Measurements from ENCODE around the gene KRTCAP3. TPM values are rescaled to one million over a fixed set of nuclear protein-coding genes. Genes with fewer than 3 reads are reported as not detected.
A peak's percentile ranks its signal among the peaks of the same experiment; 100 is the strongest.

The KRTCAP3 gene
- total RNA-seq, 1 experiment from 2014 or later = 0.34 TPM

DNA sequence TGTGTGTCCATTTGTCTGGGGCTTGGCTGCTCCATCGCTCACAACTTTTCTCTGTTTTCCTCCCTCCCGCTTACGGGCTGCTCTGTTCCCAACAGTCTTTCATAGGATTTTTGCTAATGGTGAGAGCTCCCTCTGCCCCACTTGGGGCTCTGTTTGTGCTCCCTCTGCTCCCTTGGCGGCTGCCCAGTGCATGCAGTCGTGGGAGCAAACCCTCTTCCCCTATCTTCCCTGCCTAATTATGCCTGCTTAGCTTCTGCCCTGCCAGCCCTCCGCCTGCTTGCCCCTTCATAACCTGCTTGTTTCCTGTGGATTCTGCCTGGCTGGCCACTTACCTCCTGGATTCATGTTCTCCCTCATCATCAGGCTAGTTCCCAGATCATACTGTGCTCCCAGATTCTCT is 6.6 kb upstream of the KRTCAP3 start:
- no peak for DNase-seq (ENCODE audit: low read depth)

DNA sequence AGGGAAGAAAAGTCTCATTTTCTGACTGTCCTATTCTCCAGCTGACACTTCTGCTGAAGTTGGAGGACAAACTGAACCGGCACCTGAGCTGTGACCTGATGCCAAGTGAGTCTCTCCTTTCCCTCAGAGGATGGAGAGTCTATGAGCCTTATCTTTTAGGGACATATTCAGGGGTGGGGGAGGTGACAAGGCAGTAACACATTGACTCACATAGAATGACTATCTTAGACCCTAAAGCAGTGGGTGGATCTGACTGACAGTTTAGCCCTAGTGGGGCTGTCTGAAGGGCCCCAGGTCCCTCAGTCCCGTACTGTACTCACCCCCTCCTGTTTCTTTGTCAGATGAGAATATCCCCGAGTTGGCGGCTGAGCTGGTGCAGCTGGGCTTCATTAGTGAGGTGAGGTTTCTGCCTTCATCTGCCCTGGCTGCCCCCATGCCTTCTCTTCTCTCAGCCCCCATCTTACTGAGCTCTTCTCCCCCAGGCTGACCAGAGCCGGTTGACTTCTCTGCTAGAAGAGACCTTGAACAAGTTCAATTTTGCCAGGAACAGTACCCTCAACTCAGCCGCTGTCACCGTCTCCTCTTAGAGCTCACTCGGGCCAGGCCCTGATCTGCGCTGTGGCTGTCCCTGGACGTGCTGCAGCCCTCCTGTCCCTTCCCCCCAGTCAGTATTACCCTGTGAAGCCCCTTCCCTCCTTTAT is 805 bp upstream of the KRTCAP3 start:
- DNase-seq (ENCODE audit: low read depth) = no peak

DNA sequence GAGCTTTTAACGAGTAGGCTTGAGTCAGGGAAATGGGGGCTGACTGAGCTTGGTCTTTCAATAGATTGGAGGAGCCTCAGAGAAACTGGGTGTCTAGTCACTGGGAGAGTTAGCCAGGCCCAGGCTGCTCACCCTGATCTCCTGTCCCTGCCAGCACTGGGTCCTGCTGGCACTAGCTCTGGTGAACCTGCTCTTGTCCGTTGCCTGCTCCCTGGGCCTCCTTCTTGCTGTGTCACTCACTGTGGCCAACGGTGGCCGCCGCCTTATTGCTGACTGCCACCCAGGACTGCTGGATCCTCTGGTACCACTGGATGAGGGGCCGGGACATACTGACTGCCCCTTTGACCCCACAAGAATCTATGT is 720 bp downstream of the KRTCAP3 start:
- no peak for DNase-seq (ENCODE audit: low read depth)

DNA sequence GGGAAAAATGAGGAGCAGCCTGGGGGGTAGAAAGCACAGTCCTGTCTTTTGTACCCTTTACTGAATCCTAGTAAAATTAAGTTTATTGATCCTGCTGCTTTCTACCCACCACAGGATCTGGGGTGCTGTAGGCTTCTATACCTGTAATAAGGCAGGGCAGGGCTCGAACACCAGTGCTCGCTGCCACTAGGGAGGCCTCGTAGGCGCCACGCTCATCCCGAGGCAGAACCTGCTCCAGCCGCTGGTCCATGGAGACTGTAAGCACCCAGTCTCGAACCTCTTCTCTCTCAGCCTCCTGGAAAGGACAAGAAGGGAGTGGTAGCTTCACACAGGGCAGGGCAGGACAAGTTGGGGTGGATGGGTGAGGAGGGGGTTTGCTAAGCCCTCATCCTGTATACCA is 3.0 kb downstream of the KRTCAP3 start:
- DNase-seq (ENCODE audit: low read depth) = no peak

DNA sequence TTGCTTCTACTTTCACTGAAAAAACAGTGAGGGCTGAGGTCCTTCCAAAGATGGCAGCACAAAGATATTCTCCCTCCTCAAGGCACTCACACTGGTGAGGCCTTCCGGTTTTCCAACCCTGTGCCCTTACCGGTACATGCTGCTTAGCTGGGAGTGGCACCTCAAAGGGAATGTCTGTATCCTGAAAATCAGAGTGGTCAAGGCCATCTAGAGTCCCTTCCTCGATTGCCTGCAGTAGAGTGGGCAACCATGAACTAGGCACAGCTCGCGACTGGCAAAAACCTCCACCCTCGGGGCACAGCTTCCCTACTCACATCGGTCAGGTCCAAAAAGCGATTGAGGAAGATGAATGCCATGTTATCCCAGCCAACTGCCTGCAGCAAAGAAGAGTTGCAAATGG is 3.4 kb downstream of the KRTCAP3 start:
- no peak for DNase-seq (ENCODE audit: low read depth)

DNA sequence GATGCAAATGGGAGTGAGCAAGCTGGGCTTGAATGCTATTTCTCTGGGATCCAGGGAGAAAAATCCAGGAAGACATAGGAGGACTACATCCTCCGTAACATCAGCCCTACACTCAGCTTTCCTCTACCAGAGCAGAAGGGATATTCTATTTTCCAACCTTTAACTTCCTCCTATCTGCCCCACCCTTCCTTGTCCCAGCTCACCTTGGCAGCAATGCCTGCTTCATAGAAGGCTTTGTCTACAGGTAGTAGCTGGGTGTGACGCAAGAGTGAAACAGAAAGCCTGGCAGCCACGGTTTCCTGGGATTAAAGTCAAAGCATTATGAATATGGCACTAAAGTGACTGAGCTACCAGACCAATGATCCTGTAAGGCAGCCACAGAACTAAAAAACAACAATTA is 3.9 kb downstream of the KRTCAP3 start:
- no peak for DNase-seq (ENCODE audit: low read depth)

DNA sequence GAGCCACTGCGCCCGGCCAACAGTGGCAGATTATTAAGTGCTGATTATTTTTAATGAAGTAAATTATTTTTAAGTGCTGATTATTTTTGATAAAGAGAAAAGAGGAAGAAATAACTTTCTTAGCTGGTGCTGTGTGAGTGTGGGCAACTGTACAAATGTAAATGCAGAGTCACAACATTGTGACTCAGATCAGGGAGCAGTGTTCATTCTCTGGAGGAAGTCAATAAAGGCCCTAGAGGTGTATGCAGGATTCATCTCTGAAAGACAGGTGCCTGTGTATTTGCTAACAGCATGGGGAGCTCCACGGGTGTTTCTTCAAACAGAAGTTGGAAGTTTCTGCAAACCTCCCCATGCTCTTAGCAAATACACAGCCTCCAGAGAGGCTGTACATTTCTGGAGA is 6.2 kb downstream of the KRTCAP3 start:
- no peak for DNase-seq (ENCODE audit: low read depth)

DNA sequence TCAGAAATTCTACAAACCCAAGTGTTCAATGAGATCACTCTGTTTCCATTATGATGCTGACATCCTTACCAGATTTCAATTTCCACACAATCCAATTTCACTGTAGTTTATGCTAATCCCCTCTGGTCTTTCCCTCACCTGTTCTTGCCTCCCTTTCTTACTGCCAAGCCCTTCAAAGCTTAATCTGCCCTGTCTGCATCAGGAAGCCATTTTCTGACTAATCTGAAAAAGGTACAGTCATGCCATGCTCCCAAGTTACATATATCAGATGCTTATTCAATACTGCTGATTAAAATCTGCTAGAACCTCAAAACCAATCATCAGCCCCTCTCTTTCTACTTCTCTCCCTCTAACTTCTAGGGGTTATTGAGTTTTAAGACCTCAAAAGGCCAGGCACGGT is 8.9 kb downstream of the KRTCAP3 start:
- DNase-seq (ENCODE audit: low read depth) = no peak

DNA sequence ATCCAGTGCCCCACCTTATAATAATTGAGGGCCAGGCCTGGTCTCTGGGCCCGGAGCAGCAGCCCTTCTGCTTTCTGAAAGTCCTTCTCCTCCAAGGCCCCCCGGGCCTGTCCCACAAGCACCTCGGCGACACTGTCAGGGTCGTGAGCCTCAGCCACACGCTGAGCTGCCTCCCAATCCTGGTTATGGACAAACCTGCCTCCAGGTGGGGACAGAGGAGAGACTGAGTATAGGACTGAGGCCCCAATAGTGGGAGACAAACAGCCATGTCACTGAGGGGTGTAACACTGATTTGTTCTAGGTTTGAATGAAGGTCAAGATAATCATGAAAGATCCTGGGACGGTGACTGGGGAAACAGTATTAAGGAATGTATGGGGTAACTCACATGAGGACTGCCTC is 11.8 kb downstream of the KRTCAP3 start:
- DNase-seq (ENCODE audit: low read depth) = no peak

DNA sequence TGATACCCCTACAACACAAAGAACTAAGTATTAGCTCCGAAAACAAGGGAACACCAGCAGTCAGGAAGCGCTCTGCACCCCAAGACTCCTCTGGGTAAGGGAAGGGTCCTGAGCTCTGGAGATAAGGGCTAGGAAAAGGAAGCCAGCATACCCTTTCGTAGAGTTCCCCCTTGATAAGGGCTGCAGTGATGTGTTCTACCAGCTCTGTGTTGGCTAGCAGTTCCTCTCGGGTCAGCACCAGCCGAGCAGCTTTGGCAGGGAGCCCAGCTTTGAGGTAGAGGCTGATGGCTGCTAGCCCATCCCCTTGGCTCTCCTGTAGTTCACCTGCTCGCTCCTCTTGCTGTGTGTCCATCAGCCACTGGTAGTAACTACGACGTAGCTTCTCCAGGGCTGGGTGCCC is 18.9 kb downstream of the KRTCAP3 start:
- no peak for DNase-seq (ENCODE audit: low read depth)

DNA sequence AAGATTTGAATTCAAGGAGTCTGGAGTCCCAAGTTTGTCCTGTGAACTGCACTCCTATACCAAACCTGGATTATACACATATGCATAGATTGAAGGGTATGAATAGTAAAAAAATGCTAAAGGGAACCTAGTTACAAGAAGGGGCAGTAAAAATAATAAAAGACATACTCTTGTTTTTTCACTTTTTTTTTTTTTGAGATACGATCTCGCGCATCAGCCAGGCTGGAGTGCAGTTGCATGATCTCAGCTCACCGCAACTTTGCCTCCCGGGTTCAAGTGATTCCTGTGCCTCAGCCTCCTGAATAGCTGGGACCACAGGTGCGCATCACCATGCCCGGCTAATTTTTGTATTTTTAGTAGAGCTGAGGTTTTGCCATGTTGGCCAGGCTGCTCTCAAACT is 22.3 kb downstream of the KRTCAP3 start:
- no peak for DNase-seq (ENCODE audit: low read depth)

DNA sequence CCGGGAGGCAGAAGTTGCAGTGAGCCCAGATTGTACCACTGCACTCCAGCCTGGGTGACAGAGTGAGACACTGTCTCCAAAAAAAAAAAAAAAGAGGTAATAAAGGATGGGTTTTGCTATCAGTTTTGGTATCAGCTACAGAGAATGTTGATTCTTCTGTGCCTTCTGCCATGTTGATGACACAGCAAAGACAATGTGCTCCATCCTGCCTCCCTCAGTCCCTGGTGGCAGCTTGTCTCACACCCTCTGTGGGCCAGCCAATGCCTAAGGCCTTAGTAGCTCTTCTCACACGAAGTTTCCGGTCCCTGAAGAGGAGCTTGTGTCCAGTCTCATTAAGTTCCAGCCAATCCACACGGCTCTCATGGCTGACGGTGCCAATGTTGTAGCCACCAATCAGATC is 29.8 kb downstream of the KRTCAP3 start:
- no peak for DNase-seq (ENCODE audit: low read depth)

DNA sequence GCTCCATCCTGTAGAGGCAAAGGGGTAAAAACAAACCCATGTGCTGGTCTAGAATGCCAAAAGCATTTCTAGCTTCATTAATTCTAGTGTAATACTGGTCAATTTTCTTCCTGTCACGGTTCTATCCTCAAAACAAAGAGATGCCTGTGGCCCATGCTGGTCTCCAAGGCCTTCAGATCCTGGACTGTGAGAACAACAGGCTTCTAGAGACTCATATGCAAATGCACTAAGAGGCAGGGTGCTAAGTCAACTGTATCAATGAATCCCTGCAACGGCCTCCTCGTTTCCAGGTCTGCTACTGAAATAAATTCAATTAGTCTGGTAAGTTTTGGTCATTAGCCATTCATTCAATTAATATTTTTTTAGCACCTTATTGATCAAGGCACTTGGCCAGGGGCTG is 43.3 kb downstream of the KRTCAP3 start:
- no peak for DNase-seq (ENCODE audit: low read depth)

DNA sequence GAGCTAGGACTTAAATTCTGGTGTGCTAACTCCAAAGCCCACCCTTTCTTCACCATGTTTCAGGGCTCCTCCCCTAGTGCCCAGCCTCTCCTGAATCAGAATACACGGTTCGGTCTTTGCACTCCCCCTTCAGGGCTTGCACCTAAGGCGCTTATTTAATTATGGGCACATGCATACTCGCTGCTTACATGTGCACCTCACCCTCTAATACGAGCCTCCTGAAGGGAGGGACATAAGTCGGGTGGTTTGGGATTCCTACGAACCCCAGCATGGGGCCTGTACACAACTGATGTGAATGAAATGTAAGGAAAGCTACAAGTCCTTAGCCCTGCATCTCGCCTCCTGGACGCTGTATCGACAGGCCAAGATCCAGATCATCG is 46.9 kb downstream of the KRTCAP3 start:
- peak; percentile 21 for DNase-seq (ENCODE audit: low read depth)

DNA sequence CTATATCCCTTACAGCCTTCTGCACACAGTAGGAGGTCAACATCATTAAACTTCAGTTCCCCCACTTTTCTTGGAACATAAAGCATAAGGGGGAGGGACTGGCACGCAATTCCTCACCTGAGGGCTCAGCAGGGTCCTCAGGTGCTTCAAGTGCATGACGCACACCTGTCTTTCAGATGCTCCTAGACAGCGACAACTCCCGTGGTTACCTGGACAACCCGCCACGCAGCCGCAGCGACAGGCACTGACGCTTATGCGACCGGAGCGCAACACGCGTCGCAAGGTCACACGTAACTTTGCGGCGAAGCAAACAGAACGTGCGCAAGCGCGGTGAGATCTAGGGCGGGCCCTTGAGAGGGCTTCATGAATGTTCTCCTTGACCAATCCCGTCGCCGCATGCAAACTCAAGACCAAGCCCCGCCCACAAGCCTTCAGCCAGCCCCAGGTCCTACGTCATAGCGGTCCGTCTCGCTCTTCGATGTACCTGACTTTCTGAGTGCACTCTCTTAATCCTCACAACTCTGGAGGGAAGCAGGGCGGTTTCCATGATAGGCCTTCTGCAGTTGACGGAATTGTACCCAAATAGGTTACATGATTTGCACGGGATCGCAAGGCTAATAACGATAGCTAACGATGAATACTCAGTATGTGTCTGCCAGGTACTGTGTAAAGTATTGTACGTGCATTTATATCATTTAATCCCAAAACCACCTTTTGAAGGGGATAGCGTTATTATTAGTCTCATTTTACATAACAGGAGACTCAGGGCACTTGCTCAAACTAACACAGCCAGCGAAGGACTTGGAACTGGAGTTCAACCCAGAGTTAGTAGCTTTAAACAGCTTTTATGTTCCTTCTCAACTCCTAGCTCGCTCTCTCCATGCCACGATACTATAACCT is 47.6 kb downstream of the KRTCAP3 start, which contains the start of gene IFT172:
IFT172 (minus strand) TSS at position 246 of the 900 bp plus-strand sequence; CDS start at position 156, 90 bp downstream.
- peak; percentile 97 for DNase-seq (ENCODE audit: low read depth)

DNA sequence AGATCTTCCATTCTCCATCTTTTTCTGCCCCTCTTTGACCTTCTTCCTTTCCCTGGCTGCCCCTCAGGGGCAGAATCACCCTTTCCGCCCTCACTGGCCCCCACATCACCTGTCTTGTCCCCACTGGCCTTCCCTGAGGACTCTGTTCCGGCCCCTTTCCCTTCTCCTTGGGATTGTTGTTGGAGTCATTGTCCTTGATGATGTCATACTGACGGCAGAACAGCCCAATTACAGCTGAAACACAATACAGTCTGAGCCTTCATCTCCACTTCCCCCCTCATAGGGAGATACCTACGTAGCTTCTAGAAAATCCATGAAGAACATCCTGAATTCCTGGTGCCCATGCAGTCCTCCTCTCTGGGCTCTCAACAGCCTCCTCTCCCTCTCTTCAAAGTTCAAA is 50.4 kb downstream of the KRTCAP3 start:
- no peak for DNase-seq (ENCODE audit: low read depth)

DNA sequence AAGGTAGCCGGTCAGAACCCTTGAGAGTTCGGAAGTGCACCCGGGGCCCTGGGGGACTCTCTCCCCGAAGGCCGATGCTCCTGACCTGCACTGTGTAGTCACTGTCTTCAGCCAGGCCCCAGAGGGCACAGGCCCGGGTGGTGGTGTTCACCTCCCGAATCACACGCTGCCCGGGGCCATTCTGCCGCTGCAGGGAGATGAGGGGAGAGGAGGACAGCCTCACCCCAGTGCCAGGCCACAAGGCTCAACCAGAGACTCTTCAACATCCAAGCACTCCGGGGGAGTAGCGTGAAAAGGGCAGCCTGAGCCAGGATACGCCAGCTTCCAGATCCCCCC is 51.7 kb downstream of the KRTCAP3 start:
- DNase-seq (ENCODE audit: low read depth) = no peak

Small RNA genes lying within 50 kb of the gene (small RNA-seq; reads per million reads assigned to genes)
- gene RNU6-986P = not detected

Other genes with a start within 250 kb of the KRTCAP3 start
- gene ATRAID, start 230.3 kb upstream of the KRTCAP3 start, total RNA-seq (2014; rRNA removed; shearing (Covaris generic)) = 124 and 132 TPM in 2 replicates
- gene SLC5A6, start 230.1 kb upstream of the KRTCAP3 start, total RNA-seq (2014; rRNA removed; shearing (Covaris generic)) = 77.9 and 82.0 TPM in 2 replicates
- 52.9 and 54.0 TPM in 2 replicates for gene CAD, start 225.0 kb upstream of the KRTCAP3 start, total RNA-seq (2014; rRNA removed; shearing (Covaris generic))
- 5.0 and 13.5 TPM in 2 replicates for gene SLC30A3, start 179.3 kb upstream of the KRTCAP3 start, total RNA-seq (2014; rRNA removed; shearing (Covaris generic))
- gene DNAJC5G, start 166.9 kb upstream of the KRTCAP3 start, total RNA-seq (2014; rRNA removed; shearing (Covaris generic)) = not detected in 2 replicates
- gene TRIM54, start 160.0 kb upstream of the KRTCAP3 start, total RNA-seq (2014; rRNA removed; shearing (Covaris generic)) = 0.13 and 1.2 TPM in 2 replicates
- gene UCN, start 133.9 kb upstream of the KRTCAP3 start, total RNA-seq (2014; rRNA removed; shearing (Covaris generic)) = 9.3 and 12.6 TPM in 2 replicates
- 80.7 and 81.5 TPM in 2 replicates for gene MPV17, start 119.3 kb upstream of the KRTCAP3 start, total RNA-seq (2014; rRNA removed; shearing (Covaris generic))
- 52.9 and 72.5 TPM in 2 replicates for gene GTF3C2, start 85.6 kb upstream of the KRTCAP3 start, total RNA-seq (2014; rRNA removed; shearing (Covaris generic))
- 29.8 and 42.1 TPM in 2 replicates for gene EIF2B4, start 72.0 kb upstream of the KRTCAP3 start, total RNA-seq (2014; rRNA removed; shearing (Covaris generic))
- 122 and 140 TPM in 2 replicates for gene SNX17, start 71.8 kb upstream of the KRTCAP3 start, total RNA-seq (2014; rRNA removed; shearing (Covaris generic))
- 2.4 and 3.1 TPM in 2 replicates for gene ZNF513, start 61.6 kb upstream of the KRTCAP3 start, total RNA-seq (2014; rRNA removed; shearing (Covaris generic))
- gene PPM1G, start 32.8 kb upstream of the KRTCAP3 start, total RNA-seq (2014; rRNA removed; shearing (Covaris generic)) = 208 and 219 TPM in 2 replicates
- 55.7 and 64.2 TPM in 2 replicates for gene NRBP1, start 13.8 kb upstream of the KRTCAP3 start, total RNA-seq (2014; rRNA removed; shearing (Covaris generic))
- gene IFT172, start 47.4 kb downstream of the KRTCAP3 start, total RNA-seq (2014; rRNA removed; shearing (Covaris generic)) = 9.1 and 10.5 TPM in 2 replicates
- gene FNDC4, start 52.8 kb downstream of the KRTCAP3 start, total RNA-seq (2014; rRNA removed; shearing (Covaris generic)) = 0.88 and 1.2 TPM in 2 replicates
- gene GCKR, start 54.5 kb downstream of the KRTCAP3 start, total RNA-seq (2014; rRNA removed; shearing (Covaris generic)) = not detected in 2 replicates
- gene ZNF512, start 140.7 kb downstream of the KRTCAP3 start, total RNA-seq (2014; rRNA removed; shearing (Covaris generic)) = 25.2 and 26.7 TPM in 2 replicates
- 0.88 and 1.2 TPM in 2 replicates for gene CCDC121, start 186.6 kb downstream of the KRTCAP3 start, total RNA-seq (2014; rRNA removed; shearing (Covaris generic))
- gene GPN1, start 186.7 kb downstream of the KRTCAP3 start, total RNA-seq (2014; rRNA removed; shearing (Covaris generic)) = 42.3 and 52.9 TPM in 2 replicates
- gene SUPT7L, start 221.2 kb downstream of the KRTCAP3 start, total RNA-seq (2014; rRNA removed; shearing (Covaris generic)) = 21.3 and 23.8 TPM in 2 replicates
- 22.6 and 26.1 TPM in 2 replicates for gene SLC4A1AP, start 221.5 kb downstream of the KRTCAP3 start, total RNA-seq (2014; rRNA removed; shearing (Covaris generic))

Data from HT1080 (cell line).